Panc1 (cell line): ENCODE measurements around the gene CRYAA.

ENCODE experiments used
- CTCF ChIP-seq: fragments of 450-650 bp; IDR thresholded peaks from 2 replicates; pipeline ENCODE4 v1.5.1; 2017; ENCODE audit warnings: mild to moderate bottlenecking
- REST ChIP-seq, 2 experiments: IDR thresholded peaks; 2 replicates each; pipeline ENCODE4 v1.6.1; 2011 to 2012; ENCODE audit warnings: low read depth in 2 of 2, control low read depth in 1 of 2, low read length in 1 of 2, mild to moderate bottlenecking in 1 of 2, moderate library complexity in 1 of 2; ENCODE audit not compliant: insufficient read depth in 1 of 2

- TF ChIP-seq CTCF (no peak), REST (IDR thresholded peaks at IDR 0.05; ENCODE audit: insufficient read depth in 1 of 2, low read depth in 2 of 2, low read length in 1 of 2) (no peak)
Measured at GRCh38 chr21:43193088-43193650, 24.4 kb downstream of the CRYAA start.
